Measurements from ENCODE around the gene CFL1. TPM values are rescaled to one million over a fixed set of nuclear protein-coding genes. Genes with fewer than 3 reads are reported as not detected.
A peak's percentile ranks its signal among the peaks of the same experiment; 100 is the strongest.

Gene CFL1
- polyA plus RNA-seq, 1 of the 3 experiments (the other 2 are of a cell fraction): 4,252 TPM

DNA sequence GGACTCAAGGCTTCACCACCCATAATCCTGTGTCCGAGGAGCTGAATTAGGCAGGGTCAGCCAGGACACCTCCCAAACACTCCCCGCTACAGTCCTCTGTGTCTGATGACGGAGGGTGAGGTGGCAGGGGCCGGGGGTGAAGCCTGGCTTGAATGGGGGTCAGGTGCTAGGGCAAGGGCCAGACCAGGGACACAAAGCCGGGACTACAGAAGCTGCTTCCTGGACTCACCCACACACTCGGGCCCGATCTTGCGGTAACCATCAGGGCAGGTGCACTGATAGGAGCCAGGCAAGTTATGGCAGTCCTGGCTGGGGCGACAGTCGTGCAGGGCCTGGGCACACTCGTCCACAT lies 12.3 kb upstream of the CFL1 start:
- H3K4me2 ChIP-seq: no peak overlapping the region
- 89% methylated on average over 8 of the region's 11 CpGs for WGBS (ENCODE audit: low lambda C conversion rate)

DNA sequence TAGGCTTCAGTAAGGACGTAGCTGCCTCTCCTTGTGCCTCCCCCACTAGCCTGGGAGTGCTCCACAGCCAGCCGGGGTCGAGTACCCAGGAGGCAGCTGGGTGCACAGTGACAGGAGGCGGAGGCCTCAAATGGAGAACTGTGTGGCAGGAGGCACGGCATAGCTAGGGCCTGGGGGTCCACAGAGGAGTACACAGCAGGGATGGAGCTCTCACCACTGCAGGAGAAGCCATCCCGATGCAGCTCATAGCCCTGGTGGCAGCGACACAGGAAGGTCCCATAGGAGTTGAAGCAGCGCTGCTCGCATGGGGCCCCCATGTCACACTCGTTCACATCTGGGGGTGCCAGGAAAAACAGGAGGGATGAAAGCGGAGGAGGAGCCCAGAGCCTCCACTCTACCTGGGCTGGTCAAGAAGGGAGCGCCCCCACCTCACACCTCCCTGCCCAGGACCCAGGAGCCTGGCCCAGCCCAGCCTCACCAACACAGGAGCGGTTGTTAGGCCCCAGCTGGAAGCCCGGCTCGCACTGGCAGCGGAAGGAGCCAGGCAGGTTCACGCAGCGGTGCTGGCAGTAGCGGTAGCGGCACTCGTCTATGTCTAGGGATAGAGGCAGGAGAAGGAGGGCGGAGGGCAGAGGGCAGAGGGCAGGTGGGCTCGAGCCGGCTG lies 11.8 kb upstream of the CFL1 start:
- TF ChIP-seq FOSL2 (IDR thresholded peaks at IDR 0.05; ENCODE audit: borderline replicate concordance, low read depth) (no peak), GATA2 (CRISPR knock-in tag; IDR thresholded peaks at IDR 0.05) (no peak), NFIC (IDR thresholded peaks at IDR 0.05; ENCODE audit: borderline replicate concordance) (no peak), SMC3 (IDR thresholded peaks at IDR 0.05; ENCODE audit: low read depth, low read length) (no peak), CHD2 (IDR thresholded peaks at IDR 0.05; ENCODE audit: low read length, partially characterized antibody) (no peak), TAF1 (IDR thresholded peaks at IDR 0.05; ENCODE audit: borderline replicate concordance, low read depth, low read length) (no peak), FOXM1 (IDR thresholded peaks at IDR 0.05; ENCODE audit: low read depth) (no peak), JUND (IDR thresholded peaks at IDR 0.05) (no peak), EZH2phosphoT487 (IDR thresholded peaks at IDR 0.05; ENCODE audit: borderline replicate concordance, low read depth) (no peak), RXRA (IDR thresholded peaks at IDR 0.05; ENCODE audit: borderline replicate concordance, low read depth) (no peak), ELF1 (IDR thresholded peaks at IDR 0.05) (no peak), RCOR1 (IDR thresholded peaks at IDR 0.05; ENCODE audit: low read length) (no peak), MXI1 (IDR thresholded peaks at IDR 0.05; ENCODE audit: low read depth, low read length) (no peak), YY1 (IDR thresholded peaks at IDR 0.05; ENCODE audit: low read depth) (no peak), SIN3A (IDR thresholded peaks at IDR 0.05; ENCODE audit: borderline replicate concordance, low read depth, low read length) (no peak), EP300 (IDR thresholded peaks at IDR 0.05; ENCODE audit: borderline replicate concordance in 1 of 2, low read depth in 1 of 2, low read length in 1 of 2) (no peak), TEAD4 (IDR thresholded peaks at IDR 0.05; ENCODE audit: borderline replicate concordance, insufficient read depth) (no peak)
- TF ChIP-seq, protein P1, sequence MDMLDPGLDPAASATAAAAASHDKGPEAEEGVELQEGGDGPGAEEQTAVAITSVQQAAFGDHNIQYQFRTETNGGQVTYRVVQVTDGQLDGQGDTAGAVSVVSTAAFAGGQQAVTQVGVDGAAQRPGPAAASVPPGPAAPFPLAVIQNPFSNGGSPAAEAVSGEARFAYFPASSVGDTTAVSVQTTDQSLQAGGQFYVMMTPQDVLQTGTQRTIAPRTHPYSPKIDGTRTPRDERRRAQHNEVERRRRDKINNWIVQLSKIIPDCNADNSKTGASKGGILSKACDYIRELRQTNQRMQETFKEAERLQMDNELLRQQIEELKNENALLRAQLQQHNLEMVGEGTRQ (IDR thresholded peaks at IDR 0.05; ENCODE audit: borderline replicate concordance, low read depth, low read length): no peak
- TF ChIP-seq, protein P2, sequence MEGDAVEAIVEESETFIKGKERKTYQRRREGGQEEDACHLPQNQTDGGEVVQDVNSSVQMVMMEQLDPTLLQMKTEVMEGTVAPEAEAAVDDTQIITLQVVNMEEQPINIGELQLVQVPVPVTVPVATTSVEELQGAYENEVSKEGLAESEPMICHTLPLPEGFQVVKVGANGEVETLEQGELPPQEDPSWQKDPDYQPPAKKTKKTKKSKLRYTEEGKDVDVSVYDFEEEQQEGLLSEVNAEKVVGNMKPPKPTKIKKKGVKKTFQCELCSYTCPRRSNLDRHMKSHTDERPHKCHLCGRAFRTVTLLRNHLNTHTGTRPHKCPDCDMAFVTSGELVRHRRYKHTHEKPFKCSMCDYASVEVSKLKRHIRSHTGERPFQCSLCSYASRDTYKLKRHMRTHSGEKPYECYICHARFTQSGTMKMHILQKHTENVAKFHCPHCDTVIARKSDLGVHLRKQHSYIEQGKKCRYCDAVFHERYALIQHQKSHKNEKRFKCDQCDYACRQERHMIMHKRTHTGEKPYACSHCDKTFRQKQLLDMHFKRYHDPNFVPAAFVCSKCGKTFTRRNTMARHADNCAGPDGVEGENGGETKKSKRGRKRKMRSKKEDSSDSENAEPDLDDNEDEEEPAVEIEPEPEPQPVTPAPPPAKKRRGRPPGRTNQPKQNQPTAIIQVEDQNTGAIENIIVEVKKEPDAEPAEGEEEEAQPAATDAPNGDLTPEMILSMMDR (IDR thresholded peaks at IDR 0.05): no peak
- TF ChIP-seq, protein P3, sequence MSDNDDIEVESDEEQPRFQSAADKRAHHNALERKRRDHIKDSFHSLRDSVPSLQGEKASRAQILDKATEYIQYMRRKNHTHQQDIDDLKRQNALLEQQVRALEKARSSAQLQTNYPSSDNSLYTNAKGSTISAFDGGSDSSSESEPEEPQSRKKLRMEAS (IDR thresholded peaks at IDR 0.05; ENCODE audit: low read depth): no peak
- peaks cover 55% of the 10 kb centered on the region for H3F3A ChIP-seq (replicated peaks; ENCODE audit: insufficient read depth)
- peaks cover 19 to 27% of the 10 kb centered on the region in 2 experiments; a peak in 3 of 4 replicates for H3K4me1 ChIP-seq (ENCODE audit: control insufficient read depth in 1 of 2, insufficient read depth in 2 of 2, low read depth in 1 of 2, low read length in 1 of 2)
- H3K36me3 ChIP-seq (replicated peaks in 1 of 2; ENCODE audit: control insufficient read depth in 1 of 2, insufficient read depth in 2 of 2, low read length in 1 of 2): peaks cover 45 to 59% of the 10 kb centered on the region in 2 experiments
- DNase-seq: no peak
- no peaks in the 10 kb centered on the region for H3K27me3 ChIP-seq (ENCODE audit: insufficient read depth)
- WGBS (ENCODE audit: low lambda C conversion rate): 93% methylated on average over 23 of the region's 24 CpGs
- H3K9ac ChIP-seq: no peak overlapping the region
- H3K27ac ChIP-seq (ENCODE audit: low read depth in 2 of 2, low read length in 1 of 2): peak overlapping the region in 1 of 2 experiments; percentile 7; a peak in 1 of 4 replicates
- H3K9me2 ChIP-seq: no peaks in the 10 kb centered on the region
- H3K79me2 ChIP-seq (ENCODE audit: insufficient read depth): peaks cover 34% of the 10 kb centered on the region
- H3K4me2 ChIP-seq: no peak overlapping the region
- POLR2A ChIA-PET: interaction anchor here (0.6 to 4.8 kb wide), 7 partner anchors 9 to 140 kb away, joined by 3 to 59 read pairs (median 4); partner anchors contain the start of genes CCDC85B, CFL1 and MUS81
- no peak overlapping the region for H3K4me3 ChIP-seq (ENCODE audit: low read depth in 2 of 2, low read length in 1 of 2)
- H2AFZ ChIP-seq (ENCODE audit: low read depth): no peak overlapping the region
- CTCF ChIA-PET: interaction anchor here (0.9 to 18.4 kb wide), 5 partner anchors 9 to 158 kb away, joined by 3 to 374 read pairs (median 6); partner anchors contain the start of genes CCDC85B, CTSW, FIBP and KAT5
- no peaks in the 10 kb centered on the region; the same call in 1 of the 2 replicates for H4K20me1 ChIP-seq (ENCODE audit: insufficient read depth)
- H3K9me3 ChIP-seq: no peaks in the 10 kb centered on the region

More for the DNA sequence above, 12.3 kb upstream of the CFL1 start:
- Histone ChIP-seq H3K9me3 (no peaks in the 10 kb centered on the region), H3K9me2 (no peaks in the 10 kb centered on the region), H4K20me1 (ENCODE audit: insufficient read depth) (no peaks in the 10 kb centered on the region; the same call in 1 of the 2 replicates), H3K4me3 (ENCODE audit: low read depth in 2 of 2, low read length in 1 of 2) (no peak overlapping the region), H3K27me3 (ENCODE audit: insufficient read depth) (no peaks in the 10 kb centered on the region), H3F3A (replicated peaks; ENCODE audit: insufficient read depth) (peaks cover 52% of the 10 kb centered on the region), H3K27ac (ENCODE audit: low read depth in 2 of 2, low read length in 1 of 2) (peak overlapping the region; percentile 3 to 77; a peak in 2 of 4 replicates), H3K9ac (no peak overlapping the region), H3K79me2 (ENCODE audit: insufficient read depth) (peaks cover 34% of the 10 kb centered on the region), H2AFZ (ENCODE audit: low read depth) (no peak overlapping the region), H3K36me3 (replicated peaks in 1 of 2; ENCODE audit: control insufficient read depth in 1 of 2, insufficient read depth in 2 of 2, low read length in 1 of 2) (peaks cover 45 to 54% of the 10 kb centered on the region in 2 experiments), H3K4me1 (ENCODE audit: control insufficient read depth in 1 of 2, insufficient read depth in 2 of 2, low read depth in 1 of 2, low read length in 1 of 2) (peaks cover 19 to 27% of the 10 kb centered on the region in 2 experiments; a peak in 3 of 4 replicates)
- CTCF ChIA-PET: interaction anchor here (0.9 to 18.4 kb wide), 6 partner anchors 9 to 159 kb away, joined by 3 to 374 read pairs (median 6); partner anchors contain the start of genes CCDC85B, CTSW, FIBP and KAT5
- POLR2A ChIA-PET: interaction anchor here (0.6 to 4.8 kb wide), 4 partner anchors 11 to 139 kb away, joined by 3 to 59 read pairs (median 7); partner anchors contain the start of genes CCDC85B, CFL1 and MUS81
- no peak for DNase-seq
- 0 out of 2 replicates have a peak, but pooled peaks have one; percentile 11 for TF ChIP-seq POLR2AphosphoS5 (IDR thresholded peaks at IDR 0.05; ENCODE audit: low read depth, low read length)
- no peak for TF ChIP-seq GATA2 (CRISPR knock-in tag; IDR thresholded peaks at IDR 0.05)

Measured in SK-N-SH (cell line).